Peyer's patch (tissue), 4 donors: ENCODE measurements around the gene SH3TC2. TPM values are rescaled to one million over a fixed set of nuclear protein-coding genes. Genes with fewer than 3 reads are reported as not detected.

ENCODE experiments used
- DNase-seq, 3 donors: peaks; one replicate each; pipeline ENCODE4 v3.0.0-alpha.2; 2017 to 2019
- H3K27ac ChIP-seq, 4 donors: fragments of 200-600 bp; sonication (generic); one replicate each; pipeline ENCODE4 v1.5.1; 2016 to 2019
- H3K27me3 ChIP-seq, 2 donors: fragments of 200-600 bp; sonication (generic); one replicate each; pipeline ENCODE4 v1.5.1; 2019
- H3K36me3 ChIP-seq, 3 donors: fragments of 200-600 bp; sonication (generic); one replicate each; pipeline ENCODE4 v1.5.1; 2016 to 2019
- H3K4me1 ChIP-seq, 4 donors: fragments of 200-600 bp; sonication (generic); one replicate each; pipeline ENCODE4 v1.5.1; 2016 to 2019
- H3K4me3 ChIP-seq, 4 donors: fragments of 200-600 bp; sonication (generic); 1 replicate in 3 of 4; 2 replicates in 1 of 4; pipeline ENCODE4 v1.5.1; 2016 to 2019; ENCODE audit warnings: mild to moderate bottlenecking in 1 of 4
- H3K9me3 ChIP-seq, 4 donors: fragments of 200-600 bp; sonication (generic); one replicate each; pipeline ENCODE4 v1.5.1; 2016 to 2019; ENCODE audit warnings: mild to moderate bottlenecking in 1 of 4
- CTCF ChIP-seq, 6 experiments: fragments of 450-650 bp in 4 of 6; fragments of 200-600 bp in 2 of 6; sonication (generic) in 1 of 6; IDR thresholded peaks; one replicate each; pipeline ENCODE4 v1.5.1; 2017 to 2019; ENCODE audit warnings: antibody characterized with exemption in 6 of 6, mild to moderate bottlenecking in 3 of 6, moderate library complexity in 1 of 6
- POLR2A ChIP-seq, 2 donors: fragments of 450-650 bp; IDR thresholded peaks; one replicate each; pipeline ENCODE4 v1.5.1; 2017; ENCODE audit warnings: antibody characterized with exemption in 2 of 2, mild to moderate bottlenecking in 2 of 2, moderate library complexity in 2 of 2
- total RNA-seq, 4 donors: library from RNA; depleted of rRNA; stranded (reverse); fragments of >200 nt; gene quantifications; one replicate each; pipeline ENCODE4 v1.1.0, GENCODE V29; 2016

Gene SH3TC2
- total RNA-seq, 4 donors from 2014 or later = 0.57 to 1.3 (median 0.76) TPM

GRCh38 chr5:149049371-149049781 lies 13.5 kb downstream of the SH3TC2 start:
- no peak overlapping the region for H3K27ac ChIP-seq
- H3K4me1 ChIP-seq = no peaks in the 10 kb centered on the region
- no peaks in the 10 kb centered on the region for H3K36me3 ChIP-seq
- no peak overlapping the region for H3K4me3 ChIP-seq
- H3K27me3 ChIP-seq = no peaks in the 10 kb centered on the region
- H3K9me3 ChIP-seq = no peaks in the 10 kb centered on the region
- no peak for TF ChIP-seq POLR2A (IDR thresholded peaks at IDR 0.05)
- no peak for TF ChIP-seq CTCF (IDR thresholded peaks at IDR 0.05)
- no peak for DNase-seq

GRCh38 chr5:149048811-149049210 lies 14.1 kb downstream of the SH3TC2 start:
- Histone ChIP-seq H3K36me3 (no peaks in the 10 kb centered on the region), H3K9me3 (no peaks in the 10 kb centered on the region), H3K4me1 (no peaks in the 10 kb centered on the region), H3K27me3 (no peaks in the 10 kb centered on the region), H3K4me3 (no peak overlapping the region), H3K27ac (no peak overlapping the region)
- TF ChIP-seq CTCF (IDR thresholded peaks at IDR 0.05) = no peak
- TF ChIP-seq POLR2A (IDR thresholded peaks at IDR 0.05) = no peak
- no peak for DNase-seq

- no peaks in the 10 kb centered on the region for H3K9me3 ChIP-seq
- no peak for DNase-seq
Observed at GRCh38 chr5:149047462-149047861, 15.4 kb downstream of the SH3TC2 start.

GRCh38 chr5:149046196-149046829 lies 16.5 kb downstream of the SH3TC2 start:
- H3K4me3 ChIP-seq = no peak overlapping the region
- no peak for TF ChIP-seq POLR2A (IDR thresholded peaks at IDR 0.05)
- no peak for TF ChIP-seq CTCF (IDR thresholded peaks at IDR 0.05)

More at GRCh38 chr5:149047462-149047861, 15.4 kb downstream of the SH3TC2 start:
- H3K27ac ChIP-seq = no peak overlapping the region
- no peak overlapping the region for H3K4me3 ChIP-seq
- TF ChIP-seq POLR2A (IDR thresholded peaks at IDR 0.05) (no peak), CTCF (IDR thresholded peaks at IDR 0.05) (no peak)
- H3K36me3 ChIP-seq = no peaks in the 10 kb centered on the region
- no peaks in the 10 kb centered on the region for H3K4me1 ChIP-seq
- H3K27me3 ChIP-seq = no peaks in the 10 kb centered on the region

GRCh38 chr5:149045089-149045460 lies 17.8 kb downstream of the SH3TC2 start:
- no peak overlapping the region for H3K27ac ChIP-seq
- no peak overlapping the region for H3K4me3 ChIP-seq

More at GRCh38 chr5:149046196-149046829, 16.5 kb downstream of the SH3TC2 start:
- Histone ChIP-seq H3K27ac (no peak overlapping the region), H3K36me3 (no peaks in the 10 kb centered on the region), H3K9me3 (no peaks in the 10 kb centered on the region), H3K27me3 (no peaks in the 10 kb centered on the region), H3K4me1 (no peaks in the 10 kb centered on the region)
- no peak for DNase-seq

More at GRCh38 chr5:149045089-149045460, 17.8 kb downstream of the SH3TC2 start:
- DNase-seq = no peak
- no peaks in the 10 kb centered on the region for H3K27me3 ChIP-seq
- TF ChIP-seq CTCF (IDR thresholded peaks at IDR 0.05) = no peak
- no peaks in the 10 kb centered on the region for H3K4me1 ChIP-seq
- no peaks in the 10 kb centered on the region for H3K9me3 ChIP-seq
- no peaks in the 10 kb centered on the region for H3K36me3 ChIP-seq
